ENCODE data around the gene CCR5.
"Not testable (repeated sequence)": the region's sequence is repeated elsewhere in the genome, so short reads cannot be mapped to it uniquely, and the experiment has no call there.

CCR5 gene

GRCh38 chr3:46388847-46389246 is 18.1 kb downstream of the CCR5 start:
- not testable (repeated sequence) for DNase-seq

DNA sequence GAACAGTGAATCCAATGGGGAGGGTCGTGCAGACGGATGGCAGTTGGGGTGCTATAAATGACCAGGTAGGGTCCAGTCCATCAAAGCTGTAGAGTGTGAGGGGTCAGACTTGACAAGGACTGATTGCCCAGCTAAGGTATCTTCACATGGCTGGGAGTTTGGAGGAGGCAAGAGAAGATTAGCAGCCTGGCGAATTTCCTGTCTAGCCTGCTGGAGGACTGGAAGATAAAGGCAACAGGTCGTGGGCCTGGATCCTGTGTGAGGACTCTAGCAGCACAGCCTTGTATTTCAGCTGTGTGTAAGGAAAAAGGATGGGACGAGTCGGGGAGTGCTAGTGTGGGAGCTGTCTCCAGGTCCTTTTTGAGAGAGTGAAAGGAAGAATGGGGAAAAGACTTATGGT is 18.6 kb downstream of the CCR5 start:
- DNase-seq = no peak

DNA sequence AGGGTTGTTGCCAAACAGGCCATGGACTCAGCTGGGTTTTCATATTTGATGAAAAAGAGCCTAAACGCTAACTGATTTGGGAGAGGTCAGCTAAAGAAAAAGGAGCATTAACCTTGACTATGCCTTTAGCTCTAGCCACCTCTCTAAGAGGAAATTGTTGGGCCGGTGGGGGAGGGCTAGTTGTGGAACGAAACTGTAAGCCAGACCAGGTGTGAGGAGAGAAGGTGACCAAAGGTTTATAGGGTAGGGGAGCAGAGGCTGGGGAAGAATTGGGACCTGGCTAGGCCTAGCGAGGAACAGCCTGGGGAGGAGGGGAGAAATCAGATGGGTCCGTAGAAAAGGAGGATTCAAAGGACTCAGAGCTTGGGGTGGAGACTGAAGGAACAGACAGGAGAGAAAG is 20.8 kb downstream of the CCR5 start:
- not testable (repeated sequence) for DNase-seq

DNA sequence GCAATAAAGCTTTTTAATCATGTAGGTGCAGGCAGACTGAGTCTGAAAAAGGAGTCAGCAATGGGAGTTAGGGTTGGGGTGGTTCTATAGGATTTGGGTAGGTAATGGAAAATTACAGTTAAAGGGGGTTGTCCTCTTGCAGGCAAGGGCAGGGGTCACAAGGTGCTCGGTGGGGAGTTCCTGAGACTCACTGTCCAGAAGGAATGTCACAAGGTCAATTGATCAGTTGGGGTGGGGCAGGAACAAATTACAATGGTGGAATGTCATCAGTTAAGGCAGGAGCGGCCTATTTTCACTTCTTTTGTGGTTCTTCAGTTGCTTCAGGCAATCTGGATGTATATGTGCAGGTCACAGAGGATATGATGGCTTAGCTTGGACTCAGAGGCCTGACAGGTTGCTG is 22.3 kb downstream of the CCR5 start:
- DNase-seq = no peak

- DNase-seq = no peak
Measured at GRCh38 chr3:46393554-46394434, 23.0 kb downstream of the CCR5 start.

DNA sequence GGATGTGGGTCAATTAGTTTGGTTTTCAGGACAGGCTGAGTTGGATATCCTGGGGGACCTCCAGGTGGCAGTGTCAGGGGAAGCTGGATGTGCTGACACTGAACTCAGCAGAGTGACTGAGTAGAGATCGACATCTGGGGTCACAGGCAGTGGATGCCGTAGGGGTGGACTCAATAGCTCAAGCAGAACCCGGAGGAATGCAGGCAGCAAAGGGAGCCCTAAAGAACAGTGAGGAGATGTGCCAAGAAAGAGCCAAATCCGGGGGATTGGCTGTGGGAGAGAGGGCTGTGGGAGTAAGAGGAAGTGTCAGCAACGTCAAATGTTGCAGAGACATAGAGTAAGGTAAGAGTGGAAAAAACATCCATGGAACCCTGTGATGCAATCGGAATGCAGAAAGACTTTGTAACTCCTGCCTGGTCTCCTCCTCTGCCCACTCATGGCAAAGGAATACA is 24.5 kb downstream of the CCR5 start:
- no peak for DNase-seq

DNA sequence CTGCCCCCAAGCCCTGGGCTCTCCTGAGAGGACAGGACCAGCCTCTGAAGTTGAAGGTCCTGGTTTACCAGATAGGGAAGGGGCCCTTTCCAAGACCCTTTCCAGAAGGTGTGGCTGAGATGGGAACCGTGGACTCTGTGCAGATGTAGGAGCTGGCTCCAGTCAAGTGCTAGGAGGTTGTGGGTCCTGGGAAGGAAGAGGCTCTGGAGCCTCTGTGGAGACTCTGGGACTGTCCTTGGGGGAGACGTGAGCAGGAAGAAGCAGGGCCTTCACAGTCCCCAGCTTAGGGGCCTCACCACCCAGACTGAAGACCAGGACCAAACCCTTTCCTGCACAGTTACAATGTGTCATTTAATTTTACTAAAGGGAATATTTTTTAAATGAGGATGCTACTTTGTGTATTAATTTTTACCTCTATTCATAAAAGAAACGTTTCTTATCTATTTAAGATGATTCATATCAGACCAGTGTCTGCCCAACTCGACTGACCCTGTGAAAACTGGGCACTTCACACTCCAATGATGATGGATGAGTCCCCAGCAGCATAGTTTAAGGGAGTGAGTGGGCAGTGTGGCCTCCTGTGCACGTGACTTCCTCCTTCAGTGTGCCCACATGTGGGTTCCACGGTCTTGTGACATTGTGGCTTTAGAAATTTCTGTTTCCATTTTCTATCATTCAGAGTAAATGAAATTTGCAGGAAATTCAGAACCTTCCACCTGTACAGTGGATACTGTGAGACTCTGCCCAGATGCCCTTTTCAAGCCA is 25.2 kb downstream of the CCR5 start:
- no peak for DNase-seq

GRCh38 chr3:46397111-46397510 is 26.4 kb downstream of the CCR5 start:
- no peak for DNase-seq

DNA sequence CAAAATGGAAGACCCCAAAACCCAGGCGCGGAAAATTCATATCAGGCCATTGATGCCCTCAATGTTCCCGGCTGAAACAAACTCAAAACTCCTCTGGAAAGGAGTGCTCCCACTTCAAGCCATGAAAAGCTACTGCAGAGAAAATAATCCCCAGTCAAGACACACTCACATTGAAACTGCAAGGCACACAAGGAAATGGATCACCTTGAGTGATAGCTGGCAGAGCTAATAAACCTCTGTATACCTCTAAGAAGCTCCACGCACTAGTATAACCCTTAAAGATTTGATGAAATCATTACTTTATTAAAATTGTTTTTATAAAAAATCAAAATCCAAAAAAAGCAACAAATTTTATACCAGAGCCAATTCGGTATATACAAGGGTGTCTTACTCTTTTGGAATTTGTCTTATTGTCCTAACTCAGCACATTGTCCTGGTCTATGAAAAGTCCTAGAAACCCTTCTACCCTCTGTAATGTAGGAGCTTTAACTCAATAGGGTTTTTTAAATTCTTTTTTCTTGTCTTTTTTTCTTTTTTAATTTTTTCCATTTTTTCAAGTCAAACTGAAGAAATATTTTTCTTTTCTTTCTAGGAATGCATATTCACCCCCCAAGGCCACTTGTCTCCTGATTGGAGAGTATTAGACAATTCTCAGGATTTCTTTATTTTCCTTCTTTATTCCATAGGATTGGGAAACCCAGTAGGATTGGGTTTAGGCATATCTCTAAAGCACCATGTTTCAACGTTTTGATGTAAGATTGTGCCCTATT is 27.6 kb downstream of the CCR5 start:
- no peak for DNase-seq

DNA sequence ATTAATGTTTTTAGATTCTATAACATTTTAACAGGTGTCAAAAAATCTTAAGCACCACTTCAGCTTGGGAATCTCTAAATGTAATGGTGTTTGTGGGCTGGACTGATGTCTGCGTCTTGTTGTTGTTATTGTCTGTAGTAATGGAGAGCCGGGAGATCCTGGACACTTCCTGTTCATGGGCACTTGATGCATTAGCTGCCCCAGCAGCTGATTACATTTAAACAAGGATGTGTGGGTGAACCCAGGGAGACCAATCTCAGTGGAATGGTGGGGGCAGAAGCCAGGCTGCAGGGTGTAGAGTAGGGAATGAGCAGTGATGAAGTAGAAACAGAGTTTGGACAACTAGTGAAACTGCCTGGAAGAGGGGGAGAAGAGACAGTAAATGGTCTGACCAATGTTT is 28.4 kb downstream of the CCR5 start:
- DNase-seq = no peak

- DNase-seq = no peak
Measured at GRCh38 chr3:46399557-46399956, 28.8 kb downstream of the CCR5 start.

DNA sequence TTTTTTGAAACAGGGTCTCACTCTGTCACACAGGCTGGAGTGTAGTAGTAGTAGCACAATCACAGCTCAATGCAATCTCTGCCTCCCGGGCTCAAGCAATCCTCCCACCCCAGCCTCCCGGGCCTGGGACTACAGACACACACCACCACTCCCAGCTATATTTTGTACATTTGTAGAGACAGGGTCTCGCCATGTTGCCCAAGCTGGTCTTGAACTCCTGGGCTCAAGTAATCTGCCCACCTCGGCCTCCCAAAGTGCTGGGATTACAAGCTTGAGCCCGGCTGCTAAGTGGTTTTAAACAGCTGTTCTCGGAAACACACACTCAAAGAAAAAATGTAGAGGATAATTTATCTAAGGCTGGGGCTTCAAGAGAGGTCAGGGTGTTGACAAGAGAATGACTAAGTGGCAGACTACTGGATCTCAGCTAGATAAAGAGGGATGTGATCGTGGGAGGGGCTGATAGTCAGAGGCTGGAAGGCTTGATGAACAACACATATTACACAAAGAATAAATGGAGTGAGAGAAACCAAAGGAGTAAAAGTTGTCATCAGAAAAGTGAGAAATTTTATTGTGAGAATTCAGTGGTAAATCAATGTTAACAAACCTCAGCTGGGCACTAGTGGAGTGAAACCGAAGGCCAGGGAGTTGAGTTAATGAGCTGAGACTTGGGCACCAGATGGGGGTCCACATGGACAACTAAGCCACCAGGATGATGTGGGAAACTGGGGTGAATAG is 29.4 kb downstream of the CCR5 start:
- DNase-seq = no peak

DNA sequence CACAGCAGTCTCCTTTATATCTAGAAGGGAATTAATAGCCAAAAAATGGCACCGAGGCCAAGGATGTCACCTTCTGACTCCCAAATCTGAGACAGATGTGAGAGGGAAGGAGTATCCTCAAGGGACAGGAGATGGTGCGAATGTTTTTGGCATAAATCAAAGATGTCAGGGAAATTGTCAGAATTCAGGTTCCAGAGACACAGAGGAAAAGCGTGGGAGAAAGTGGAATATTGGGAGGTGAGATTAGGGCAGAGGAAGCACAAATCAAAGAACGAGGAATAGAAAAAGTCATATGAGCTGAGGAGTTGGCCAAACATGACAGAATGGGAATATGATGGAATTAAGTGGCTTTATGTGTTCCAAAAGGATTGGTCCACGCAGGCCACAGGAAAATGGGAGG is 30.1 kb downstream of the CCR5 start:
- no peak for DNase-seq

DNA sequence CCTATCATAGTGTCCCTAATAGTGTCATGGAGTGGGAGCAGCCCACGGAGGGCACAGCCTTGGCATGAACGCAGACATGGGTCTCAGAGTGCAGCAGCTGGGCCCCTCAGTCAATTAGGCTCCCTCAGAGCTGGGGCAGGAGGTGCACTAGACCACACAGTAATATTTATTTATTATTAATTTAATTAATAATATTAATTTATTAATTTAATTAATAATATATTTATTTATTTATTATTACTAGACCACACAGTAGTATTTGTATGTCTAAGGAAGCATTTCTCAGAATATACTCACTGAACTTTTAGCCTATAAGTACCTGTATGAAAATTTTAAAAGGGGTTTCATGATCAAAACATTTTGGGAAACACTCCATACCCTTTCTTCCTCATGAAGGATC is 30.8 kb downstream of the CCR5 start:
- DNase-seq = no peak

GRCh38 chr3:46402902-46403301 is 32.2 kb downstream of the CCR5 start:
- not testable (repeated sequence) for DNase-seq

DNA sequence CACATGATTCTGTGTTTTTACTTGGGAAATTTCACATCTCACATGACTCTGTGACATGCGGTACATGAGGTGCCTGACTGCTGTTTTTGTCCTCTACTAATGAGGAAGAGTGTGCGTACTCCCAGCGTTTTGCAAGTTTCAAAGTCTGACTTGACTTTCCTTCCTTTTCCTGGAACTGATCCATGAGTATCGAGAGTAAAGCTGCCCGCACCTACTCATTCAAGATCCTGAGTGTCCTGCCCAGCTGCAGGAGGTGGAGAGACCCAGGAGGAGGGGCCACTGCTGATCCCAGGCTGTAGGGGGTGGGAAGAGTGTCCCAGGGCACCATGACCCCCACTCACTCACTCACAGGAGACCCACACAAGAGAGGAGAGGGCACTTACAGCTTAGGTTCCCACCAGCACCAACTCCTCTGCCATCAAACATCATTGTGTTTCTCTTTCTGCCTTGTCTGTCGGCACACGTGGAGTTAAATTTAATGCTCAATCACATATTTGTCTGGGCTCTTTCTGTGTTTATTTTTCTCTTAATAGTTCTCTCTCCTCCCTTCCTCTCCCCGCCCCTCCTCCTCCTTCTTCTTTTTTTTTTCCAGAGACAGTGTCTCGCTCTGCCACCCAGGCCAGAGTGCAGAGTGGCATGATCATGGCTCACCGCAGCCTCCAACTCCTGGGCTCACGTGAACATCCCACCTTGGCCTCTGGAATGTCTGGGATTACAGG is 34.7 kb downstream of the CCR5 start:
- no peak for DNase-seq

DNA sequence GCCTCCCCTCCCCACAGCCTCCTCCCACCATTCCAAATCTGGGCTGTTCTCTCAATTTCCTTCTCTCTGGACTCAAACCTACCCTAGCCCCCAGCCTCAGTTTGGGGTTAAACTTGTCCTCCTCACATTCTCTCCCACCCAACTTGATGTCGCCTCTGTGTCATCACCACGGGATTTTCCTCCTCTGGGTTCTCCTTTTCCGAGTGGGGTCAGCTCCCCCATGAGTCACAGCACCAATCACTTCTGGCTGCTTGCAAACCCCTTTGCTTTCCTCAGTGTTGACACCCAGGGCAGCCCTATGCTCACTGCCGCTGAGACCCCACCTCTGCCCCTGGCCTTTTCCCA is 35.7 kb downstream of the CCR5 start:
- no peak for DNase-seq

DNA sequence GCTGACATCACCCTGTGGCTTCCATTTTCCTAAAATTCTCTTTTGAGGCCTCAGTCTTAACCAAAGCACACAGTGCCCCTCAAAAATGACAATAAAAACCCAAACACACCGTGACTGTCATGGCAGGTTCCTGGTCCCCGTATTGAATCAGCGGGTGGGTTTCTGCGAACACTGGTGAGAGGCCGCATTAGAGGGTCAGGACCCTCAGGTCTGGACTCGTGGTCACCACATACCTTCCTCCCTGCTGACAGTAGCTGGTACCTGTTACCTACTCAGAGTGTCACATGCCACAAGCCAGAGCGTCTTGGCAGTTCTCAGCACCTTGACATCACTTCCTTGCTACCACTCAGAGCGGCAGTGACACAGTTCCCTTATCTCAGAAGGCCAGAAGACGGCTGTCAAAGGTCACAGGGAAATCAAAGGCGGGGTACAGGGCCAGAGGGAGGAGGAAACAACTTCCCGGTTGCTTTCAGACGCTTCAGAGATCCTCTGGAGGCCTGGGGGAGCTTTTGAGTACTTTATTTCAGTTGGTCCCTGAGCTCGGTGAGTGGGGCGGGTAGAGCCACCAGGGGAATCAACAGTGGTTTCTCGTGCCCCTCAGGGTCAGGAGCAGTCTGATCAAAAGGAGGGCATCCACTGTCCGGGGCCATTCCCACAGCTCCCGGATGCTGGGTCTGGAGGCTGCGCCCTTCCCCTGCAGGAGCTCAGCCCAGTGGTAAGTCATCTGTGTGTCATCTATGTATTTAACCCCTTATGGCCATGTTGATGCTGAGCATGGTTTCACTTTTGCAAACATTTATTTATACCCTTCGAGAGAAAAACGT is 36.3 kb downstream of the CCR5 start, which contains the start of the genes CCR5AS and CCRL2:
TSS of gene CCR5AS (minus strand) at position 279 of the 824 bp plus-strand sequence.
TSS of gene CCRL2 (plus strand) at position 472 of the 824 bp plus-strand sequence. CDS start 821 bp downstream, outside the sequence.
- peak; percentile 10 for DNase-seq

GRCh38 chr3:46407970-46408369 is 37.2 kb downstream of the CCR5 start:
- DNase-seq = no peak

DNA sequence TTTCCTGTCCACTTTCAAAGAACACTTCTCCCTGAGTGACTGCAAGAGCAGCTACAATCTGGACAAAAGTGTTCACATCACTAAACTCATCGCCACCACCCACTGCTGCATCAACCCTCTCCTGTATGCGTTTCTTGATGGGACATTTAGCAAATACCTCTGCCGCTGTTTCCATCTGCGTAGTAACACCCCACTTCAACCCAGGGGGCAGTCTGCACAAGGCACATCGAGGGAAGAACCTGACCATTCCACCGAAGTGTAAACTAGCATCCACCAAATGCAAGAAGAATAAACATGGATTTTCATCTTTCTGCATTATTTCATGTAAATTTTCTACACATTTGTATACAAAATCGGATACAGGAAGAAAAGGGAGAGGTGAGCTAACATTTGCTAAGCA is 38.1 kb downstream of the CCR5 start:
- no peak for DNase-seq
